Activated T-helper 1 cell treated with anti-CD3 and anti-CD28 coated beads, Interleukin-12 subunit alpha, Interleukin-12 subunit beta, Interleukin-2, Interleukin-4 antibody, amounts not matched to agents 30 ng/mL and 10 ng/mL and 1 ng/mL, durations not matched to agents 14 hours and 24 hours and 36 hours (primary cell): ENCODE results near the gene MAP2K5. TPM values are rescaled to one million over a fixed set of nuclear protein-coding genes. Genes with fewer than 3 reads are reported as not detected.
A peak's percentile ranks its signal among the peaks of the same experiment; 100 is the strongest.

Source experiments
- DNase-seq: peaks from one replicate; pipeline ENCODE4 v3.0.0; 2021; ENCODE audit warnings: low spot score
- H3K27ac Mint-ChIP-seq: one replicate; pipeline ENCODE4 v1.8.0; 2021; ENCODE audit warnings: mild to moderate bottlenecking, mixed read lengths
- H3K27me3 Mint-ChIP-seq: one replicate; pipeline ENCODE4 v1.8.0; 2022; ENCODE audit warnings: mild to moderate bottlenecking, moderate library complexity, mixed read lengths; ENCODE audit not compliant: insufficient read depth
- H3K36me3 Mint-ChIP-seq: one replicate; pipeline ENCODE4 v1.8.0; 2021; ENCODE audit warnings: low read depth, mixed read lengths
- H3K4me1 Mint-ChIP-seq: one replicate; pipeline ENCODE4 v1.8.0; 2021; ENCODE audit warnings: low read depth, mixed read lengths
- H3K4me3 Mint-ChIP-seq: one replicate; pipeline ENCODE4 v1.8.0; 2021; ENCODE audit warnings: mild to moderate bottlenecking, moderate library complexity, mixed read lengths
- H3K9me3 Mint-ChIP-seq: one replicate; pipeline ENCODE4 v1.8.0; 2021; ENCODE audit warnings: mixed read lengths
- intact Hi-C: fragments of 100-400 bp; cut with micrococcal nuclease; formaldehyde crosslinking; loops from one replicate; pipeline ENCODE4 v1.15.1; 2024
- total RNA-seq: library from RNA; stranded (reverse); gene quantifications from 2 replicates; pipeline ENCODE4 v1.2.3, GENCODE V29; 2022

Gene MAP2K5
- total RNA-seq, 1 donor from 2014 or later, result 22.1 TPM

DNA sequence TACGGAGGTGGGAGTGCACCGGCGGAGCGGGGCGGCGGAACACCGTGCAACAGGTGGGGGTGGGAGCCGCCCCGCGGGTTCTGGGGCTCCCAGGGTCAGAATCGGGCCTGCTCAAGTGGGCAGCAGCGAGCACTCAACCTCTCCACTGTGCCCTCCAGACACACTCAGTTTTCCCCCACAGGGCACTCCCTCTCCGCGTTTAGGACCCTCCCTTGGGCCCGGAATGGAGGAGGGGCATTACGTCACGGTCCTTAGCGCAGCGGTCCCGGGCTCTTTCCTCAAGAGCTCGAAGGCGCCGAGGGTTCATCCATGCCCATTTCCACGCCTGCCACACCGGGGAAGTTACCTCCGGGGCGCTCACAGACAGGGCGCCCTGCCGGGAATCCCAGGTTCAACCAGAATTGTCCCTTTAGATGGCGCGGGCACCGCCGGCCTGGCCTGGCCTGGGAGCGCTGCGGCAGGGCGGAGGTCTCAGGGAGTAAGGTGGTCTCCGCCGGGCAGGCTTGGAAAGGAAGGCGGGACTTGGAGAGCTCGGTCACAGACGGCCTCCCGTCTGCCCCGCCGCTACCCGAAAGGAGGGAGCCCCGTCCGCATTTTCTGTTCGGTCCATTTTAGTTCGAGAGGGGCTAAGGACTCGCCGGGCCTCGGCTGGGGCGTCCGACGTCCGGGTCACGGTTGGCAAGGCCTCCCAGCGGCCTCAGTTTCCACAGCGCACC, 292.2 kb downstream of the MAP2K5 start:
- peak overlapping the region; percentile 53 for H3K4me3 Mint-ChIP-seq
- DNase-seq, result no peak
- H3K9me3 Mint-ChIP-seq, result no peaks in the 10 kb centered on the region
- H3K27ac Mint-ChIP-seq, result no peak overlapping the region
- H3K36me3 Mint-ChIP-seq, result peaks cover 4% of the 10 kb centered on the region
- intact Hi-C loops, result loop anchor here (2.0 to 5.0 kb wide), 2 partner anchors 14 to 1132 kb away; partner anchors contain the start of gene SMAD6
- H3K4me1 Mint-ChIP-seq, result peaks cover 30% of the 10 kb centered on the region
- H3K27me3 Mint-ChIP-seq, result peaks cover 73% of the 10 kb centered on the region

DNA sequence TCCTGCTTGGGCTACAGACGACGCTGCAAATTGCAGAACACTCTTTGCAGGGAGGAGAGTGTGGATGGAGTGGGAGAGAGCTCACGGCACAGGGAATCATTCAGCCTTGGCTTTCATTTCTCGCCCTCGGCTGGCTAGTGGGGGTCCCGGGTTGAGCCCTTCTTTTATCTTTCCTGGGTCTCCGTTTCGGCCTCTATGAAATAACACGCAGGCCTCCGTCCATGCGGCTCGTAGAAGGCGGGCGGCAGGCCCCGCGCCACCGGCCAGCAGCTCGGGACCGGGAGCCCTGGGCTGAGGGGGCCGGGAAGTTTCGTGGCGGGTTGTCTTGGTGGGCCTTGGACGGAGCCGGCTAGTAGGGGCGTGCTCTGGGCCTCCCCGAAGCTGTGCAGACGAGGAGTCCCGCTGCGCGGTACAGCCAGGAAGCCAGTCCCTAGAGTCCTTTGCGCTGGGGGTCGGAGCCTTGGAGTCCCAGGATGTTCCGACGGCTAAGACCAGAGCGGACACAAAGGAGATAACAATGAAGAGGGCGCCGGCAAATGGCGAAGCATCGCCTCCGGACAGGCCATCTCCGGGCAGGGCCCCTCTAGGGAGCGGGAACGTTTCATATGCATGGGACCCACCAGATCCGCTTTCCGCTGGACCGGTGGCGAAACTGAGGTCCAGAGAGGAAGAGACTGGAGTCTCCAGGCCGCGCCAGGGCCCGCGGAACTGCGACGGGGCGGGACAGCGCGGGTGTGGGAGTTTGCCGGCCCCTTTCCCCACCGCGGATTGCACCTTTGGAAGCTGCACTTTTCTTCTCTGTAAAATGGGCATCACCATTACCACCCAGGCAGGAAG, 293.0 kb downstream of the MAP2K5 start:
- peaks cover 3% of the 10 kb centered on the region for H3K36me3 Mint-ChIP-seq
- no peak for DNase-seq
- H3K9me3 Mint-ChIP-seq, result no peaks in the 10 kb centered on the region
- H3K27ac Mint-ChIP-seq, result no peak overlapping the region
- peaks cover 34% of the 10 kb centered on the region for H3K4me1 Mint-ChIP-seq
- H3K4me3 Mint-ChIP-seq, result peak overlapping the region; percentile 37
- intact Hi-C loops, result loop anchor here (1.0 to 5.0 kb wide), 5 partner anchors 15 to 1133 kb away; partner anchors contain the start of gene SMAD6
- H3K27me3 Mint-ChIP-seq, result peaks cover 70% of the 10 kb centered on the region

DNA sequence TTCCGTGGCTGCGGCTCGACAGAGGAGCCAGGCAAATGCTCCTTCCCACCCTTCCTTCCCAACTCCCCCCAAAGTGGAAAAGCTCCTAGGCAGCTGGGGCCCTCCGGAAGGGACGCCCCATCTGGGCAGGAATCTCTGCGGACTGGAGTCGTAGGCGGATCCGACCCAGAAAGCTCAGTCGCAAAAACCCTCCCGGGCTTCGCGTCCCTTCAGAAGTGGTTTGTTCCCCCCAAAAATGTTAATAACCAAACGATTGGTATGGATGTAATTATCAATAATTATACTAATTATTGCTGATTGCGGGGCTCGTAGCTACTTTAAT, 293.6 kb downstream of the MAP2K5 start:
- H3K36me3 Mint-ChIP-seq, result peaks cover 2% of the 10 kb centered on the region
- DNase-seq, result no peak
- H3K27ac Mint-ChIP-seq, result no peak overlapping the region
- intact Hi-C loops, result loop anchor here (1.0 to 5.0 kb wide), 4 partner anchors 335 to 1134 kb away; partner anchors contain the start of gene SMAD6
- H3K27me3 Mint-ChIP-seq, result peaks cover 65% of the 10 kb centered on the region
- peaks cover 33% of the 10 kb centered on the region for H3K4me1 Mint-ChIP-seq
- H3K4me3 Mint-ChIP-seq, result peak overlapping the region; percentile 30
- no peaks in the 10 kb centered on the region for H3K9me3 Mint-ChIP-seq

DNA sequence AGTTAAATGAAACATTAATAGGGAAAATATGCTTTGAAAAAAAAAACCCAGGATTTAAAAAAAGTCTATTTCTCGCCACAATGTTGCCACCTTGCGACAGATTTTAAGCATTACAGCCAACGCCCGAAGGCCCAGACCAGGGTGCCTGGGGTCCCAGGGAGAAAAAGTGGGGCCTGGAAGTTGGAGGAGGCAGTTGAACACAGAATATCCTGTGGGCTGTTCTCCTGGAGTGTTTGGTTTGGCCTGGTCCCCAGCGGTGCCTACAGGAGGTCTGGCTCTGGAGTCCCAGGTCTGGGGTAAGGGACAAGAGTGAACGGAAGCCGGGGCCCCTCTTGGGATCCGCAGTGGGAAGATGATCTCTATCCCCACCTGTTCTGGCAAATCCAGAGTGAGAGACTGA, 294.0 kb downstream of the MAP2K5 start:
- peak; percentile 31 for DNase-seq
- Mint-ChIP-seq H3K4me1 (peaks cover 37% of the 10 kb centered on the region), H3K27me3 (peaks cover 61% of the 10 kb centered on the region), H3K27ac (peak overlapping the region; percentile 12), H3K9me3 (no peaks in the 10 kb centered on the region), H3K4me3 (peak overlapping the region; percentile 30), H3K36me3 (peaks cover 2% of the 10 kb centered on the region)
- intact Hi-C loops, result loop anchor here (1.0 to 5.0 kb wide), 4 partner anchors 336 to 1134 kb away; partner anchors contain the start of gene SMAD6

DNA sequence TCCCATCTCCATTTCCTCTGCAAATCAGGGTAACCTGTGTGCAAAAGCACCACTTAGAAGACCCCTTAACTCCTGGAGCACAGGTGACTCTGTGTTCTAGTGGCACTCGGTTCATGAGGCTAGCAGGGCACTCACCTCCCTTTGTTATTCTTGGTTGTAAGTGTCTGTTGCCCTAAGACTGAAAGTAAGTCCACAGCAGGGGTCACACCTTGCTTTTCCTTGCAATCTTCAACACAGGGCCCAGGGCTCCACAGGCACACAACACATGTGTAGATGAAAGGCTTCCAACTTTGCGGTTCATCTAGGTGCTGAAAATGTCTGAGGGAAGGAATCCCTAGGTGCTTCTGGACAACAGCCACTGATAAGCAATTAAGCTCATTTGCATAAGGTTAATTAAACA, 294.5 kb downstream of the MAP2K5 start:
- Mint-ChIP-seq H3K36me3 (peaks cover 2% of the 10 kb centered on the region), H3K4me1 (peaks cover 39% of the 10 kb centered on the region), H3K9me3 (no peaks in the 10 kb centered on the region), H3K27ac (no peak overlapping the region), H3K27me3 (peaks cover 58% of the 10 kb centered on the region), H3K4me3 (no peak overlapping the region)
- DNase-seq, result no peak
- intact Hi-C loops, result loop anchor here (1.0 to 5.0 kb wide), 4 partner anchors 336 to 1135 kb away; partner anchors contain the start of gene SMAD6

DNA sequence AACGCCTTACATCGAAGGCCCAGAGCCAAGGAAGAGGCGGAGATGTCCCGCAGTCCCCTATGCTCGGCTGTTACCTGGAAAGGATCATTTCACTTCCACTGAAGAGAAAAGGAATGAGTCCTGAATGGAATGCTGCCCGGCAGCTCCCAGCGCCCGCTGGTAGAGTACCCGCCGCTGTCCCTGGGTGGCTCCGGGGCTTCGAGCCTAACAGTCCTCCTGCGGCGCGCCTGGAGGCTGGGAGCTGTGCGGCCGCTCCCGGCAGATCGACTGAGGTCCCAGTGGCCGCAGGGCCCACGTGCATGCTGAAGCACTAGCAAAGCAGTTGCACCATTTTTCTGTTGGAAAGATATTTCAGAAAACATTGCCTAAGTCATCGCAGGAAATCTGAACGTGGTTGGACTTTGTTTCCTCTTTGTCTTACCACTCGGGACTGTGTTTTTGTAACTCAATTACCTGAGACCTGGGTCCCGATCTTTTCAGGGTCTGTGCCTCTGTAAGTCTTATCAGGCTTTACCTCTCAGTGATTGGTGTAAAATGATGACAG, 296.4 kb downstream of the MAP2K5 start:
- Mint-ChIP-seq H3K4me3 (peak overlapping the region; percentile 45), H3K27ac (peak overlapping the region; percentile 9), H3K27me3 (peaks cover 40% of the 10 kb centered on the region), H3K9me3 (no peaks in the 10 kb centered on the region), H3K36me3 (peaks cover 2% of the 10 kb centered on the region), H3K4me1 (peaks cover 31% of the 10 kb centered on the region)
- DNase-seq, result no peak
- intact Hi-C loops, result loop anchor here (2.0 to 5.0 kb wide), 2 partner anchors 532 to 1137 kb away; partner anchors contain the start of gene SMAD6

DNA sequence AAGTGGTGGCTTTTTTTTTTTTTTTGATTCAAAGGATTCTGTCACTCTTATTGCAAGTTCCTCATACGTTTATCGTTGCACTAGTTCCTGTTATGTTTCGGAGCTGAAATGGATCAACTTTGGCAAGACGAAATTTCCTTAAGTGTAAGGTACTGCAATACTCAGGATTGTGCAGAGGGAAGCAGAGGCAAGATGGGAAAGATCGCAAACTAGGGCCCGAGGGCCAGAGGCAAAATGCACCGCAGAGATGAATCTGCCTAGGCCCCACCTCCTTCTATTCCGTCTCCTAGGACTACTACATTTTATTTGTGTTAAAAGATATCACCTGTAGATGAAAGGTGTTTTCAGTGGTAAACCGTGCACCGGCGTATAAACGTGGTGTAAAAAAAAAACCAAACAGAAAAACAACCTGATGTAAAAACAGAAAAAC, 297.0 kb downstream of the MAP2K5 start:
- intact Hi-C loops, result loop anchor here (2.0 to 5.0 kb wide), 2 partner anchors 533 to 1137 kb away; partner anchors contain the start of gene SMAD6
- Mint-ChIP-seq H3K27ac (peak overlapping the region; percentile 88), H3K4me3 (peak overlapping the region; percentile 87), H3K36me3 (peaks cover 2% of the 10 kb centered on the region), H3K27me3 (peaks cover 35% of the 10 kb centered on the region), H3K4me1 (peaks cover 26% of the 10 kb centered on the region), H3K9me3 (no peaks in the 10 kb centered on the region)
- DNase-seq, result peak; percentile 37

DNA sequence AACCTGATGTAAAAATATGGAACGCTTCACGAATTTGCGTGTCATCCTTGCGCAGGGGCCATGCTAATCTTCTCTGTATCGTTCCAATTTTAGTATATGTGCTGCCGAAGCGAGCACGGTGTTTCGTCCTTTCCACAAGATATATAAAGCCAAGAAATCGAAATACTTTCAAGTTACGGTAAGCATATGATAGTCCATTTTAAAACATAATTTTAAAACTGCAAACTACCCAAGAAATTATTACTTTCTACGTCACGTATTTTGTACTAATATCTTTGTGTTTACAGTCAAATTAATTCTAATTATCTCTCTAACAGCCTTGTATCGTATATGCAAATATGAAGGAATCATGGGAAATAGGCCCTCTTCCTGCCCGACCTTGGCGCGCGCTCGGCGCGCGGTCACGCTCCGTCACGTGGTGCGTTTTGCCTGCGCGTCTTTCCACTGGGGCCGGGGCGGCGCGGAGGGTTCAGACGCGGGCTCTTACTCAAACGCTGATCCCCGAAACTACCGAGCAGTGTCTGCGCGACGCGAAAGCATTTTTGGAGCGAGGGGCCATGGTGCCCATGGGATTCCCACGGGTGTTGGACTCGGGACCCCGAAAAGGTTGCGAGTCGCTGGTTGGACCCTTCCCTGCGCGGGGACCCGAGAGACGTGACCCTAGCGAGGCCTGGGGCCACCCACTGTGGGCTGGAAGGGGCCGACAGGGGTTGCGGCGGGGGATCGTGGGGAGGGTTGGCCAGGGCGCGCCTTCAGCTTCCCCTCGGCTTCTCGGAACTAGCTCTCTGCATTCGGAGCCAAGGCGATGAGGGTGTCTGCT, 297.6 kb downstream of the MAP2K5 start, which contains the start of gene RNU6-1:
Gene RNU6-1 (minus strand): TSS at position 117 of the 820 bp plus-strand sequence.
- no peaks in the 10 kb centered on the region for H3K9me3 Mint-ChIP-seq
- peak within 1 kb of the TSS; percentile 88 for H3K27ac Mint-ChIP-seq
- intact Hi-C loops, result loop anchor here (1.0 to 5.0 kb wide), 9 partner anchors 78 to 1138 kb away; partner anchors contain the start of genes C15orf61, CLN6, PIAS1 and SMAD6
- peak; percentile 95 for DNase-seq
- H3K27me3 Mint-ChIP-seq, result peaks cover 29% of the 10 kb centered on the region
- H3K36me3 Mint-ChIP-seq, result peaks cover 2% of the 10 kb centered on the region
- H3K4me3 Mint-ChIP-seq, result peak within 1 kb of the TSS; percentile 87
- H3K4me1 Mint-ChIP-seq, result peaks cover 26% of the 10 kb centered on the region

DNA sequence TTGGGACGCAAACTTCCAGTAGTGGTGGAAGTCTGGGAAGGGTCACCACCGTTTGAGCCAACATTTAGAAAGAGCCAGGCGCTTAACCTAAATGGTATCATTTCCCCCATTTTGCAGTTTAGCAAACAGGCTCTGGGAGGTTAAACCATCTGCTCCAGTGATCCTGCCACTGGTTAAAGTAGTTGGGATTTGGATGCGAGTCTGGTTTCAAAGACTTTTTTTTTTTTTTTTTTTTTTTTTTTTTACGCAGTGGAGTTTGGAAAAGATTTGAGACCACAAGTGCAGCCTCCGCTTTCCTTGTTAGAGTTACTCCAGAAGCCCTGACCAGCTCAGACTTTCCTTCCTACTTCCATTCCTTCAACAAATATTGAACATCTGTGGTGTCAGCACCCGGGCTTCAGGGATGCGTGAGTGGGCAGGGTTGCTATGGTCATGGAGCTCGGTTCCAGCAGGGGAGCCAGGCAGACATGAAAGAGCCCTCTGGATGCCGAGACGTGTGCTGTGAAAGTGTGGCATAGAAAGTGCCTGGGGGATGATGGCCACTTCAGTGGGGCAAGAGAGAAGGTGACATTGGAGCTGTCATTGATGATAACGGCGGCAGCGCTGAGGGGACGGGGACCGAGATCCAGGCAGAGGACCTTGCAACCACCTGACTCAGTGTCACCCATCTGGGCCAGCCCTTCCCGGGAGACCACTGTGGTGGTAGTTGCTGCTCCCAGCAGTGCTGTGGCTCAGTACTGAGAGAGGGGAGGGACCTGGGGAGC, 298.4 kb downstream of the MAP2K5 start:
- Mint-ChIP-seq H3K27ac (peak overlapping the region; percentile 88), H3K4me1 (peaks cover 26% of the 10 kb centered on the region), H3K27me3 (peaks cover 24% of the 10 kb centered on the region), H3K36me3 (peaks cover 2% of the 10 kb centered on the region), H3K9me3 (no peaks in the 10 kb centered on the region), H3K4me3 (peak overlapping the region; percentile 87)
- no peak for DNase-seq
- intact Hi-C loops, result loop anchor here (1.0 to 5.0 kb wide), 7 partner anchors 79 to 600 kb away; partner anchors contain the start of genes C15orf61, CLN6 and PIAS1

DNA sequence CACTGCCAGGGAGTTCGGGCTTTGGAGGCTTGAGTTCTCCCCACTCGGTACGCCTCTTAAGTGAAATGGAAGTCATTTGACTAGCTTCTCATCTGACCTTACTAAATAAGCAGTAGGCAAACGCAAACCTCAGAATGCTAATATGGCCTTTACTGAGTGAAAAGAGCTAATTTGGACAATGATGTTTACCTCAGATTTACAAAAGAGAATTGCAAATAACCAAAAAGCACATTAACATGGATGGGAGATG, 298.9 kb downstream of the MAP2K5 start:
- H3K27me3 Mint-ChIP-seq, result peaks cover 19% of the 10 kb centered on the region
- peaks cover 26% of the 10 kb centered on the region for H3K4me1 Mint-ChIP-seq
- no peak for DNase-seq
- H3K27ac Mint-ChIP-seq, result peak overlapping the region; percentile 87
- H3K4me3 Mint-ChIP-seq, result peak overlapping the region; percentile 87
- intact Hi-C loops, result loop anchor here (2.0 to 5.0 kb wide), 2 partner anchors 79 to 601 kb away; no protein-coding TSS in a partner anchor
- no peaks in the 10 kb centered on the region for H3K36me3 Mint-ChIP-seq
- no peaks in the 10 kb centered on the region for H3K9me3 Mint-ChIP-seq

DNA sequence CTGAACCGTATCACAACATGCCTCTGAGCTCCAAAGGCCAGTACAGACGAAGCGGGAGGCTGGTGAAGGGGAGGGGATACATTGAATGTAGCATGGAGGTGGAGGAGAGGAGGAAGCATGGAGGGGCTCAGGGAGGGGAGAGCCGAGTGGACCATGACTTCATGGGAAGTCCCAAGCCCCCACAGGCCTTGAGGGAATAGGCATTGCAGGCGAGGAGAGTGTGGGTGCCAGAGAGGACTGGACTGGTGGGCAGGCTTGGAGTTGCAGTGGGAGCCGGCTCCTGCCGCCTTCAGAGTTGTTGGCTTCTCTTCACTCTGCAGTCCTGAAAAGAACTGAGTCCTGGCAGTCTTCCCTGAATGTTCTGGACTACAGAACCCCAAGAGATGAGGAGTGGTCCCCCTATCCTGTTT, 300.6 kb downstream of the MAP2K5 start:
- H3K36me3 Mint-ChIP-seq, result no peaks in the 10 kb centered on the region
- peaks cover 10% of the 10 kb centered on the region for H3K27me3 Mint-ChIP-seq
- no peak overlapping the region for H3K4me3 Mint-ChIP-seq
- H3K27ac Mint-ChIP-seq, result no peak overlapping the region
- H3K4me1 Mint-ChIP-seq, result peaks cover 26% of the 10 kb centered on the region
- no peaks in the 10 kb centered on the region for H3K9me3 Mint-ChIP-seq
- intact Hi-C loops, result loop anchor here (5.0 kb wide), 1 partner anchor 81 kb away; no protein-coding TSS in a partner anchor
- no peak for DNase-seq
